ENCODE results near the gene MACIR.

- TF ChIP-seq CTCF (IDR thresholded peaks at IDR 0.05) (no peak), POLR2A (IDR thresholded peaks at IDR 0.05) (no peak)
Observed at GRCh38 chr5:103254921-103255320, 3.6 kb upstream of the MACIR start.
